Fibroblast of the aortic adventitia (primary cell): ENCODE results near the gene AHI1. TPM values are rescaled to one million over a fixed set of nuclear protein-coding genes. Genes with fewer than 3 reads are reported as not detected.
"Not testable (repeated sequence)": the region's sequence is repeated elsewhere in the genome, so short reads cannot be mapped to it uniquely, and the experiment has no call there.

Experiments used
- DNase-seq: peaks from one replicate; pipeline ENCODE4 v3.0.0-alpha.2; 2010; ENCODE audit warnings: low read depth
- H3K4me3 ChIP-seq: 2 replicates; pipeline ENCODE4 v1.5.1; 2011; ENCODE audit warnings: low read depth, mild to moderate bottlenecking, control low read depth, low read length, moderate library complexity
- total RNA-seq: library from RNA; depleted of rRNA; stranded (reverse); fragments of >200 nt; gene quantifications from 2 replicates; pipeline ENCODE4 v1.2.3, GENCODE V29; 2012; ENCODE audit warnings: low replicate concordance
- TF ChIP-seq, protein P1 (sequence below): IDR thresholded peaks from 2 replicates; pipeline ENCODE4 v1.5.1; 2011; ENCODE audit warnings: mild to moderate bottlenecking, low read length, control low read depth, inconsistent platforms; ENCODE audit not compliant: insufficient read depth

The AHI1 gene
- total RNA-seq, 1 donor = 33.4 TPM

DNA sequence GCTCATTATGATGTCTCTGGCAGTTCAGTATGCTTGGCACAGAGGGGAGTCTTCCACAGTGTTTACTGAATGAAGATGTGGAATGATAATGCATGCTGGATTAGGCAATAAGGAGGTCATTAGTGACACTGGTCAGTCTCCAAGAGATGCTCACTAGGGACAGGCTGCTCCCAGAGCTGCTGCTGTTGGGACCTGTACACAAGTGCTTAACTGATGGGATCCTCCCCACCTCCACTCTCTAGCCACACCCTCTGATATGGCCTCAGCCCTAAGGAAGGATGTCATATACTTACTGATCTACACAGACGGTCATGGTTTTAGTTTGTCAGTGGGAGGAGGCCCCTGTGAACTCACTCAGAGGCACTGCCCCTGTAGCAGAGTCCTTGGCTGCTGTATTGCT, 243.1 kb downstream of the AHI1 start:
- no peak for DNase-seq
- H3K4me3 ChIP-seq = no peak overlapping the region
- TF ChIP-seq, protein P1, sequence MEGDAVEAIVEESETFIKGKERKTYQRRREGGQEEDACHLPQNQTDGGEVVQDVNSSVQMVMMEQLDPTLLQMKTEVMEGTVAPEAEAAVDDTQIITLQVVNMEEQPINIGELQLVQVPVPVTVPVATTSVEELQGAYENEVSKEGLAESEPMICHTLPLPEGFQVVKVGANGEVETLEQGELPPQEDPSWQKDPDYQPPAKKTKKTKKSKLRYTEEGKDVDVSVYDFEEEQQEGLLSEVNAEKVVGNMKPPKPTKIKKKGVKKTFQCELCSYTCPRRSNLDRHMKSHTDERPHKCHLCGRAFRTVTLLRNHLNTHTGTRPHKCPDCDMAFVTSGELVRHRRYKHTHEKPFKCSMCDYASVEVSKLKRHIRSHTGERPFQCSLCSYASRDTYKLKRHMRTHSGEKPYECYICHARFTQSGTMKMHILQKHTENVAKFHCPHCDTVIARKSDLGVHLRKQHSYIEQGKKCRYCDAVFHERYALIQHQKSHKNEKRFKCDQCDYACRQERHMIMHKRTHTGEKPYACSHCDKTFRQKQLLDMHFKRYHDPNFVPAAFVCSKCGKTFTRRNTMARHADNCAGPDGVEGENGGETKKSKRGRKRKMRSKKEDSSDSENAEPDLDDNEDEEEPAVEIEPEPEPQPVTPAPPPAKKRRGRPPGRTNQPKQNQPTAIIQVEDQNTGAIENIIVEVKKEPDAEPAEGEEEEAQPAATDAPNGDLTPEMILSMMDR = no peak

DNA sequence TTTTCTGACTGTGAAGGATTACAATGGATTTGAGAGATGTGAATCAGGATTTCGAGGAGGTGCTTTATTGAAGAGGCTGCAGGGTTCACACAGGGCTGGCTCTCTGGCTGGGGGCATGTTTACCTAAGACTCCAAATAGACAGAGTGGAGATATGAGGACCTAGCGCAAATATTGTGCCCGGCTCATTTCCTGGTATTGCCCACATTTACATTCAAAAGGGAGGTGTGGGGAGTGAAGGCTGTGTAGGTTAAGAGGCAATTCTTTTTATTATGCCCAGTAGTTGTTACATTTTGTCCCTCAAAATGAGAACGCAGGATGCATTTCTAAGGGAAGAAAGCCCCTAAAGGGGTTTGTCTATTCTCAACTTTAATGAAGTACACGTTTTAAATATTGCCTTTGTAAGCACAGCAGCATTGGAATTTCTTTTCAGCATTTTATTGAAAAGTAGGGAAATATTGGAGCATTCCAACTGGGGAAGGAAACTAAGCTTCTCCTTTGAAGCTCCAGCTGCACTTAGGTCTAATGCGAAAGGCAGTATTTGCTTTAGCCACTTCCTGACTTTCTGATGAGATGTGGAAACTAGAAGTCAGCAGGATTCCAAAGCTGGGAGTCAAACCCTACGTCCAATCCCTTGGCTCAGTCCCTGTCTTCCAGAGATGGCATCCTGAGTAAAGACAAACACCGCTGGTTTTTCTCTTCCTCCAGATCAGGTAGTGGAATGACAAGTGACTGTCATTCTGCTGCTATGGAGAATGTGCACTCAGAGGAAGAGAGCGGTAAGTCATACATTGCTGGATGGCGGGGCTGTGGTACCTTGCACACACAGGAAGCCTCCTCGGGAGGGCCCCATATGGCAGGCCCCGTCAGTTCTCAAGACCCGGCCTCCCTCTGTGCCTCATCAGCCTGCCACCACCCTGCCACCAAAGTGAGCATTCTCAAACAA, 245.8 kb downstream of the AHI1 start:
- TF ChIP-seq, protein P1 = no peak
- DNase-seq = peak; percentile 21
- H3K4me3 ChIP-seq = no peak overlapping the region

DNA sequence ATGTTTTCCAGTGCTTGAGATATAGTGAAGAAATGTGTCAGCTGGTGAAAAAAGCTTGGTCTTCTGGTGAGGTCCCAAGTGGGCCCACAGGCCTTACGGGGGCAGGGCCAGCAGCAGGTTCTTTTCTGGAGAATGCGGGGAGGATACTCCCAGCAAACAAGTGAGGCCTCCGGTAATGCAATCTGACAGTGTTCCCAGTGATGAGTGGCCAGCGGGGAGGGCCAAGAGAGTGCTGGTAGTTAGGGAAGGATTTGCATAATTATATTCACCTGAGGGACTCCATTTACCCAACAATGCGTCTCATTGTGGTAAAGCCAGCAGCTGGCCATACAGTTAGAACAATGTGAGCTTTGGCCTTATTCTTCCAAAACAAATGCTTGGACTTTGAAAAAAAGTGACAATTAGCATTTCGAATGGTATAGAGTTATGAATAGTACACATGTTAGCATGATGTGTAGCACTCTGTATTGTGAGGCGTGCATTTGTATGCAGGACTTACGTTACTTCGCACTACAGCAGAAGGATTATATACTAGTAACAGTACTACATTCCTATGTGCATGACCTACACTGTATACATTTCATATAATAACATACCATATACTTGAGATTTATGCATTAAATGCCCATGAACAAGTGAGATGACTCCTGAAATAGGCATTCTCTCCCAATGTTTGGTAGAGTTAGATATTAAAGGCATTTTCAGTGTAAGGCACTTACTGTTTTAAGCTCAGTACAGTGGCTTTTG, 246.6 kb downstream of the AHI1 start:
- H3K4me3 ChIP-seq = no peak overlapping the region
- TF ChIP-seq, protein P1 = no peak
- no peak for DNase-seq

DNA sequence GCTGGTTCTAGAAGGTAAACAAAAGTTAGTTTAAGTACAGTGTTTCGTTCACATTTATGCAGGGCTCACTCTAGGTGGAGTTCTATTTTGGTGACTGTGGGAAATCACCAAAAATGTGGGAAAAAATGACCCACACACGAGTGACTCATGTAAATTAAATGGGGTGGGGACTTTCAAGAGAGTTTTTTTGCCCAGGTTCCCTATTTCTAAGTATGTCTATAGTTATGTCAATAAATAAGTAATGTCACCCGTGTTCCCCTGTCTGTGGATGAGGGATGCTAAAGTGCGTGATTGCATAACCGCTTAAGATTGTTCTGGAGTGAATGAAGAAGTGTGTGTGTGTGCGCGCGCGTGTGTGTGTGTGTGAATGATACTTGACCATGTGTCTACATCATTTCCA, 247.3 kb downstream of the AHI1 start:
- no peak overlapping the region for H3K4me3 ChIP-seq
- TF ChIP-seq, protein P1 = no peak
- no peak for DNase-seq

DNA sequence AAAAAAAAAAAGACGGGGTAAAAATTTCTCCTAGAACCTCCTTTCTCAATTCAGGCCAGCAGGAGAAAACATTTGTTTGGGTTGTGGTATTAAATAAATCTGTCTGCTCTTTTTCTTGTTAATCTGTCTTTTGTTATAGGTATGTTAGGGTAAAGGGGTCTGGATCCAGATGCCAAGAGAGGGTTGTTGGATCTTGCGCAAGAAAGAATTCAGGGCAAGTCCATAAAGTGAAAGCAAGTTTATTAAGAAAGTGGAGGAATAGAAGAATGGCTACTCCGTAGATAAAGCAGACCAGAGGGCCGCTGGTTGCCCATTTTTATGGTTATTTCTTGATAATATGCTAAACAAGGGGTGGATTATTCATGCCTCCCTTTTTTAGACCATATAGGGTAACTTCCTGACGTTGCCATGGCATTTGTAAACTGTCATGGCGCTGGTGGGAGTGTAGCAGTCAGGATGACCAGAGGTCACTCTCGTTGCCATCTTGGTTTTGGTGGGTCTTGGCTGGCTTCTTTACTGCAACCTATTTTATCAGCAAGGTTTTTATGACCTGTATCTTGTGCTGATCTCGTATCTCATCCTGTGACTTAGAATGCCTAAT, 251.0 kb downstream of the AHI1 start:
- not testable (repeated sequence) for DNase-seq, H3K4me3 ChIP-seq

DNA sequence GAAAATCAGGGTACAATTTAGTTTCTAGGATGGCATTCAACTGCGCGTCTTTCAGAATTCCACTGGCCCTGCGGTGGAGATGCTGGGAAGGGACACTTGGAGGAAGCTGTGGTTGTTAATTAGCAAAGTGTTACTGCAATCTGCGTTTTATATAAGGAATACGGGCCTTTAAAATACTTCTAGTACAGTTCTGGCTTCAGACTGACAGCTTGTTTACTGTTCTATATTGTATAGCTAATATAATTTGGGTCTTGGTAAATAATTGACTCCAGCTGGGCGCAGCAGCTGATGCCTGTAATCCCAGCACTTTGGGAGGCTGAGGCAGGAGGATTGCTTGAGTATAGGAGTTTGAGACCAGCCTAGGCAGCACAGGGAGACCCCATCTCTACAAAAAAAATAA, 252.7 kb downstream of the AHI1 start:
- TF ChIP-seq, protein P1 = no peak
- DNase-seq = no peak
- no peak overlapping the region for H3K4me3 ChIP-seq
